ELR (cell line): ENCODE data around the gene PNPLA6.
"Not testable (repeated sequence)": the region's sequence is repeated elsewhere in the genome, so short reads cannot be mapped to it uniquely, and the experiment has no call there.

Experiments used
- DNase-seq: peaks from one replicate; pipeline ENCODE4 v3.0.0-alpha.2; 2015; ENCODE audit warnings: low read depth

Gene PNPLA6

GRCh38 chr19:7533281-7533885 is 2.1 kb upstream of the PNPLA6 start:
- peak; percentile 53 for DNase-seq

- DNase-seq = peak; percentile 91
Measured at GRCh38 chr19:7533925-7534480, 1.5 kb upstream of the PNPLA6 start.

- DNase-seq = peak; percentile 86
Measured at GRCh38 chr19:7534531-7535046, 928 bp upstream of the PNPLA6 start.

- no peak for DNase-seq
Measured at GRCh38 chr19:7535998-7536695, 630 bp downstream of the PNPLA6 start.

GRCh38 chr19:7538990-7539389 is 3.5 kb downstream of the PNPLA6 start:
- DNase-seq = not testable (repeated sequence)

GRCh38 chr19:7539827-7540425 is 4.4 kb downstream of the PNPLA6 start:
- no peak for DNase-seq

GRCh38 chr19:7540761-7541474 is 5.4 kb downstream of the PNPLA6 start:
- DNase-seq = peak; percentile 65

GRCh38 chr19:7541475-7541824 is 5.9 kb downstream of the PNPLA6 start:
- DNase-seq = no peak

GRCh38 chr19:7541828-7542443 is 6.4 kb downstream of the PNPLA6 start:
- DNase-seq = no peak

- no peak for DNase-seq
Measured at GRCh38 chr19:7542556-7543348, 7.2 kb downstream of the PNPLA6 start.

GRCh38 chr19:7544626-7545025 is 9.1 kb downstream of the PNPLA6 start:
- no peak for DNase-seq

GRCh38 chr19:7545300-7545699 is 9.8 kb downstream of the PNPLA6 start:
- DNase-seq = no peak

GRCh38 chr19:7545904-7546303 is 10.4 kb downstream of the PNPLA6 start:
- no peak for DNase-seq

GRCh38 chr19:7547159-7547558 is 11.6 kb downstream of the PNPLA6 start:
- DNase-seq = no peak

GRCh38 chr19:7549429-7550148 is 14.1 kb downstream of the PNPLA6 start:
- DNase-seq = no peak

- DNase-seq = no peak
Measured at GRCh38 chr19:7550169-7550770, 14.8 kb downstream of the PNPLA6 start.

- peak; percentile 52 for DNase-seq
Measured at GRCh38 chr19:7550987-7551761, 15.7 kb downstream of the PNPLA6 start.

GRCh38 chr19:7552781-7553180 is 17.3 kb downstream of the PNPLA6 start:
- DNase-seq = no peak

GRCh38 chr19:7554565-7554964 is 19.0 kb downstream of the PNPLA6 start:
- no peak for DNase-seq
